ENCODE data around the gene HERC5. TPM values are rescaled to one million over a fixed set of nuclear protein-coding genes. Genes with fewer than 3 reads are reported as not detected.
A peak's percentile ranks its signal among the peaks of the same experiment; 100 is the strongest.

Gene HERC5
- total RNA-seq, 4 donors from 2014 or later, result 8.1 to 9.7 (median 8.7) TPM

GRCh38 chr4:88440146-88440545 lies 16.8 kb upstream of the HERC5 start:
- intact Hi-C loops (cut with DNase I), result no loop called here
- 93 to 100% methylated on average over 1 of the region's 1 CpG for WGBS, 2 donors
- no peak for DNase-seq
- Histone ChIP-seq H3K4me1 (peaks cover 18 to 24% of the 10 kb centered on the region in 2 donors), H3K9me3 (no peaks in the 10 kb centered on the region), H3K27me3 (no peaks in the 10 kb centered on the region), H3K27ac (no peak overlapping the region), H3K36me3 (no peaks in the 10 kb centered on the region), H3K4me3 (replicated peaks in 1 of 3) (no peak overlapping the region)
- TF ChIP-seq POLR2A (IDR thresholded peaks at IDR 0.05), result no peak
- TF ChIP-seq CTCF (IDR thresholded peaks at IDR 0.05), result no peak

- H3K36me3 ChIP-seq, result no peaks in the 10 kb centered on the region
- no peak for DNase-seq
- peak overlapping the region in 1 of 3 donors; percentile 87 for H3K27ac ChIP-seq
- TF ChIP-seq POLR2A (IDR thresholded peaks at IDR 0.05) (no peak), CTCF (IDR thresholded peaks at IDR 0.05) (no peak)
- H3K4me1 ChIP-seq, result peaks cover 18 to 30% of the 10 kb centered on the region in 2 donors
- intact Hi-C loops (cut with DNase I), result no loop called here
- no peak overlapping the region for H3K4me3 ChIP-seq (replicated peaks in 1 of 3)
- no peaks in the 10 kb centered on the region for H3K27me3 ChIP-seq
- no peaks in the 10 kb centered on the region for H3K9me3 ChIP-seq
These were observed 15.2 kb upstream of the HERC5 start for GRCh38 chr4:88441696-88442095.

GRCh38 chr4:88442689-88443191 lies 14.2 kb upstream of the HERC5 start:
- Histone ChIP-seq H3K4me3 (replicated peaks in 1 of 3) (no peak overlapping the region), H3K36me3 (no peaks in the 10 kb centered on the region), H3K9me3 (no peaks in the 10 kb centered on the region), H3K27ac (peak overlapping the region; percentile 16 to 87 (median 71)), H3K27me3 (no peaks in the 10 kb centered on the region), H3K4me1 (peaks cover 18 to 30% of the 10 kb centered on the region in 2 donors)
- DNase-seq, result peak; percentile 77 to 82
- intact Hi-C loops (cut with DNase I), result no loop called here
- TF ChIP-seq POLR2A (IDR thresholded peaks at IDR 0.05) (no peak), CTCF (IDR thresholded peaks at IDR 0.05) (no peak)
- 33 to 55% methylated on average over 1 of the region's 1 CpG for WGBS, 2 donors

- no peak overlapping the region for H3K4me3 ChIP-seq (replicated peaks in 1 of 3)
- H3K4me1 ChIP-seq, result peaks cover 18 to 30% of the 10 kb centered on the region in 2 donors
- no peaks in the 10 kb centered on the region for H3K36me3 ChIP-seq
- no peaks in the 10 kb centered on the region for H3K9me3 ChIP-seq
- peak in 1 of 2 donors; percentile 28 for DNase-seq
- 70 to 75% methylated on average over 5 of the region's 5 CpGs for whole genome bisulfite sequencing, 2 donors
- intact Hi-C loops (cut with DNase I), result no loop called here
- H3K27me3 ChIP-seq, result no peaks in the 10 kb centered on the region
- TF ChIP-seq POLR2A (IDR thresholded peaks at IDR 0.05), result no peak
- TF ChIP-seq CTCF (IDR thresholded peaks at IDR 0.05), result no peak
- H3K27ac ChIP-seq, result peak overlapping the region; percentile 26 to 87 (median 71)
These were observed 13.4 kb upstream of the HERC5 start for GRCh38 chr4:88443486-88443885.

- Histone ChIP-seq H3K27ac (no peak overlapping the region), H3K36me3 (no peaks in the 10 kb centered on the region), H3K4me3 (replicated peaks in 1 of 3) (no peak overlapping the region), H3K9me3 (no peaks in the 10 kb centered on the region), H3K27me3 (no peaks in the 10 kb centered on the region), H3K4me1 (peaks cover 18 to 30% of the 10 kb centered on the region in 2 donors)
- 96 to 97% methylated on average over 4 of the region's 4 CpGs for WGBS, 2 donors
- DNase-seq, result no peak
- TF ChIP-seq CTCF (IDR thresholded peaks at IDR 0.05) (no peak), POLR2A (IDR thresholded peaks at IDR 0.05) (no peak)
- intact Hi-C loops (cut with DNase I), result no loop called here
These were observed 11.7 kb upstream of the HERC5 start for GRCh38 chr4:88445252-88445651.
